GM18870 (cell line): ENCODE results near the gene SMC5.

Experiments used
- ATAC-seq: cut with Tn5 transposase; IDR thresholded peaks from one replicate; pipeline ENCODE4 v1.9.1; 2021; ENCODE audit warnings: moderate library complexity; ENCODE audit not compliant: unreplicated experiment

SMC5 gene

GRCh38 chr9:70403618-70404025, 144.8 kb downstream of the SMC5 start:
- no peak for ATAC-seq

GRCh38 chr9:70404261-70404660, 145.5 kb downstream of the SMC5 start:
- ATAC-seq = no peak
